Measurements from ENCODE around the gene PDE6C.

PDE6C gene

GRCh38 chr10:93594518-93594917 lies 17.8 kb upstream of the PDE6C start:
- DNase-seq (ENCODE audit: low spot score): no peak

DNA sequence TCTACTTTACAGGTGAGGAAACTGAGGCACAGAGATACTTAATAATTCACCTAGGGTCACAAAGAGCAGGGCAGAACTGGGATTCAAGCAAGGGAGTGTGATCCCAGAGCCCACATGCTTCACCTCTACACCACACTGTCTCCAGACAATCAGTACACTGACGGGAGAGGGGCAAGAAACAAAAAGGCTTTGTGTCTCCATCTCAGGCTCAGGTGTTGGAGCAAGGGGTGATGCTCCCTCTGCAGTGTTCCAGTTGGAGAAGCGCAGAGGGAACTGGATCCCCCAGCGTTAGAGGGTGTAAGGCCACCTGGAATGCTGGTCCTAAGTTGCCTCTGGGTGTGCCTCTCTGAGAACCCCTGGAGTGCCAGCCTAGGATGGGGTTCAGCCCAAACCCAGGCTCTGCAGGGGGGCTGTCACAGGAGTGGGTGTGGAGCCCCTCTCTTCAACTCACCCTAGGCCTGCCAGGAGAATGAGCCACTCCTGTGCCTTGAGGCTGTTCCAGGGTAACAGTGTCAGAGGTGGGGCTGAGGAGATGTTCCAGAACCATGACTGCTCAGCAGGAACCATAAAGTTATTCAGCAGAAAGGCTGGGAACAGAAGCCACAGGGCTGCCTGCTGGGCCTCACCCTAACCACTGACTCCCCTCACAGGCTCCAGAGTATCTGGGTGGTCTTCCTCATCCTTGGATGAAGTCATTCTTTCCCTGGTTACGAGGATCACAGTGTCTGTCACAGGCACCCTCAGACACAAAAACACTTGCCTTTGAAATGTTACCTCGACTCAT lies 16.8 kb upstream of the PDE6C start:
- no peak for DNase-seq (ENCODE audit: low spot score)

DNA sequence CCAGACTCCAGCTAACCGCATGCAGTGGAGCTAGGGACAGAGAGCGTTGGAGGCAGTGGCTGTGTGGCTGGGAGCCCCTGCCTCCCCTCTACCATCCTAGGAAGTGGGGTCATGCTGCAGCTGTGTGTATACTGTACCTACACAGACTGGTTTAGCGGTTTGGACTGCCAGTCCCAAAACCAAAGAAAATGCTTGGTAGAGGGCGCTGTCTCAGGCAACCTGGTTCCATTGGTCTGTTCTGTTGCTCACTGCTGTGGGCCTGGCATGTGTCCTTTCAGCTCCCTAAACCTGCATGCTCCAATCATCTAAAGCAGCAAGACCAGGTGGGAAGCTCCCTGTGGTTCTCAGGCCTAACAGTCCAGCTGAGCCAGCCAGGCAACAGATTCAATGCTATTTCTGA lies 15.8 kb upstream of the PDE6C start:
- no peak for DNase-seq (ENCODE audit: low spot score)

DNA sequence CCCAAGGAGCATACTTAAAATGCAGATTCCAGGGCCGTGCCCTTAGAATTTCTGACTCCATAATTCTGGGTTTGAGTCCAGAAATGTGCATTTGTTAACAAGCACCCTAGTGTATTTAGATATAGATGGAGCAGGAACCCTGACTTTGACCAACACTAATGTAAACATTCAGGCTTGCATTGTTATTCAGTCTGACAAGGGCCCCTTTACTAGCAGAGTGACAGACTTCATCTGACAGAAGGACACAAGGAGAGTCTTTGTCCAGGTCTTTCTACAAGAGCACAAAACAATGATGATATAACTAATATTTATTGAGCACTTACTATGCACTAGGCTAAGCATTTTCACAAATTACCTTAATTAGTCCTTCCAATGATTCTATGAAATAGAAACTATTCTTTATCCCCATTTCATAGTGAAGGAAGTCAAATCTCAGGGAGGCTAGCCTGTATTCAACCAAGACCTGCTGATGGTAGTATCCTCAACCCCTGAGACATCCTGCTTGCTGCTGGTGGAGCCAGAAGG lies 15.2 kb upstream of the PDE6C start:
- no peak for DNase-seq (ENCODE audit: low spot score)

DNA sequence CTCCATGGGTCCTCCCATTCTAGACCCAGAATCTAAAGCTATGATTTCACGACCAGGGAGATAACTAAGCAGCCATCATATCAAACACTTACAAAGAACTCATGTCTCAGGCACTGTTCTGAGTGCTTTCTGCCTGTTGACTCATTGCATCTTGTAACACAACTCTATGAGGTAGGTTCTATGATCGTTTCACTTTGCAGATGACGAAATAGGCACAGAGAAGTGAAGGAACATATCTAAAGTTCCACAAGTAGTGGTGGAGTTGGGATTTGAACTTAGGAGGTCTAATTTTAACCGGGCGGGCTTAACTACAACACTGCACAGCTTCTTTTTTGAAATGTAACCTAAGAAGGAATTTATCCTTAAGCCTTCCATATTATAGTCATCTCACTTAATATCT lies 14.2 kb upstream of the PDE6C start:
- no peak for DNase-seq (ENCODE audit: low spot score)

DNA sequence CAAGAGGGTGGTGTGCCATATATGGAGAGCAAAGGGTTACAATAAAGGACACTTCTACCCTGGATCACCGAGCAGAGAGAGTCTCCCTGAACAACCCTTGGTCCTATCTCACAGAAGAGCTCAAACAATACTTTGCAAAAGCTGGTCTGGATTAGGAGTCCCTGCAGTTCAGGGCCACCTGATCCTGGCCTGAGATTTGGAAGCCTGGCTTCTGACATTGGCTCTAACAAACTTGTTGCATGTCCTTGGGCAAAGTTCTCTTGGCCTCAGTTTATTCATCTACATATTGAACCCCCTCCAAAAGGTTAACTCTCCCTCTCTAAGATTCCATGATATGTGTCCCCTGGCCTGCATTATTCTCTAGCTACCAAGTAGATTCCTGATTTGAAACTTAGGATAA lies 13.0 kb upstream of the PDE6C start:
- DNase-seq (ENCODE audit: low spot score): no peak

DNA sequence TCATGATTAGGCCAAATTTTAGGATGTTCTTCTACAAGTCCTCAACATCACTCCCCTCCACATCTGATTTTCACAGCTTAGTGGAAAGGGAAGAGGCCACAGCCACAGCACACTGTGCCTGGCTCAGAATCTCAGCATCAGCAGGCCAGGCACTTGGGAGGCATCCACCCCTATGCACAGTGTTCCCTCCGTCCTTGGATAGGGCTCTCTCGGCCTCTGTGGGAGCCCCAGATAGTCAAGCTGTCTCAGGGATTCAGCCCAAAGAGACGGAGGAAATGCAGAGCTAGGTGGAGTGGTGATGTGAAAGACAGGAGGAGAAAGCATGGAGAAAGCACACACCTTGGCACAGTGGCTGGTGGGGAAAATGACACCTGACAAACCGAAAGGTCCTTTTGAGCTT lies 12.6 kb upstream of the PDE6C start:
- DNase-seq (ENCODE audit: low spot score): no peak

GRCh38 chr10:93600446-93601145 lies 11.7 kb upstream of the PDE6C start:
- no peak for DNase-seq (ENCODE audit: low spot score)

GRCh38 chr10:93601146-93601773 lies 11.1 kb upstream of the PDE6C start, which contains the start of gene RBP4:
TSS of gene RBP4 (minus strand) at chr10:93601235. CDS start at chr10:93601028, 207 bp downstream.
- no peak for DNase-seq (ENCODE audit: low spot score)

DNA sequence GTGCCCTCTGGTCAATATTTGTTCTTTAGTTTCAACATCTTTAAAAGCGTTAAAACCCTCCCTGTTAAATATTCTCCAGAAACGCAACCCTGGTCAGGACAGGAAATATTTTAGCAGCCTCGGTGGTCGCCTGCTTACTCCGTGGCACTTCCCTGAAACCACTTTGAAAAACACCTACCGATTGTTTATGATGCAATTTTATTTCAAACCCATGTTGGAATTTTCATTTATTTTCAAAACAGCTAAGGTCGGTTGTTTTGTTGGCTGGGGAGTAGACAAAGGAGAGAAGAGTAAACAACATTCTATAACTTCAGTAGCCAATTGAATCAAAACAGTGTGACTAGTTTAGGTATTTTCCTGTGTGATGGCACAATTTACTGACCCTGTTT lies 10.6 kb upstream of the PDE6C start:
- DNase-seq (ENCODE audit: low spot score): no peak

- no peak for DNase-seq (ENCODE audit: low spot score)
Observed at GRCh38 chr10:93603023-93603422, 9.3 kb upstream of the PDE6C start.

DNA sequence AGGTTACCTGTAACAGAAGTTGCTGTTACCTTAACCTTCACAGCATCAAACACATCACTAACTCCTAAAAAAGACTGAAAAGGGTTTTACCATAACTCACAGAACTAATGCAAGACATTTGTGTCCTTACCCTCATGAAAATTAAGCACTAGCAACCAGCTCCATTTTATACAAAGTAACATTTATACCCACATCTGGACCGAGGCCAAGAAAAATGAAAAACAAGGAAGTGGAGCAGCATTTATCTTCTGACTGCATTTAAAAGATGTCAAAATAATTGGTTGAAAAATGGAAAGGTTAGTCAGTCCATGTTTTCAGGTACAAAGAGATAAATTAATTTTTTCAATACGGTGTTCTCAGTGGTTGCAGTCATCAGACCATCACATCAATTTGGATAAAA lies 8.2 kb upstream of the PDE6C start:
- no peak for DNase-seq (ENCODE audit: low spot score)

DNA sequence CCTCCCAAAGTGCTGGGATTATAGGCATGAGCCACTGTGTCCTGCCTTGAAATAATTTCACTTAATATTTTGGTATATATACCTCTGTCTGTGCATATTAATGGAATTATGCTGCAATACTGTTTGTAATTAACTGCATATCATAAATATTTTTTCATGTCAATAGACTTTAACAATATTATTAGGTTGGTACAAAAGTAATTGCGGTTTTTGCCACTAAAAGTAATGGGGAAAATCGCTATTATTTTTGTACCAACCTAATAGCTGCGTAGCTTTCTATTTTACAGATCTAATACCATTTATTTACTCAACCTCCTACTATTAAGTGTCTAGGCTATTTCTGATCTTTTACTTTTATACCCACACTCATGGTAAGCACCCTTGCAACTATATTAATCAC lies 3.9 kb upstream of the PDE6C start:
- DNase-seq (ENCODE audit: low spot score): no peak

DNA sequence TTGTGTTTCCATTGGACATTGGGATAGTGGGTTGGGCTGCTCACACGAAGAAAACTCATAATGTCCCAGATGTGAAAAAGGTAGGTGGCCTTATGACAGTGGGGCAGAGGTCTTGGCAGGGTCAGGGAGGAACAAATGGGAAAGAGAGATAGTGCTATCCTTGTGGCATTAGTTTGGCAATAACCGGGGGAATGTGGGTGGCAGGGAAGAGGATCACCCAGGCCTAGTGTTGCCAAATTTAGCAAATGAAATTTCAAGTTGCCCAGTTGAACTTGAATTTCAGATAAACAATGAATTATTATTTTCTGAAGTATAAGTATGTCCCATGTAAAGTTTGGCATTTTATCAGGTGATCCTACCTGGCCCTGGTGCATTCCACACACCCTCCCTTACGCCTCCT lies 789 bp downstream of the PDE6C start:
- no peak for DNase-seq (ENCODE audit: low spot score)

DNA sequence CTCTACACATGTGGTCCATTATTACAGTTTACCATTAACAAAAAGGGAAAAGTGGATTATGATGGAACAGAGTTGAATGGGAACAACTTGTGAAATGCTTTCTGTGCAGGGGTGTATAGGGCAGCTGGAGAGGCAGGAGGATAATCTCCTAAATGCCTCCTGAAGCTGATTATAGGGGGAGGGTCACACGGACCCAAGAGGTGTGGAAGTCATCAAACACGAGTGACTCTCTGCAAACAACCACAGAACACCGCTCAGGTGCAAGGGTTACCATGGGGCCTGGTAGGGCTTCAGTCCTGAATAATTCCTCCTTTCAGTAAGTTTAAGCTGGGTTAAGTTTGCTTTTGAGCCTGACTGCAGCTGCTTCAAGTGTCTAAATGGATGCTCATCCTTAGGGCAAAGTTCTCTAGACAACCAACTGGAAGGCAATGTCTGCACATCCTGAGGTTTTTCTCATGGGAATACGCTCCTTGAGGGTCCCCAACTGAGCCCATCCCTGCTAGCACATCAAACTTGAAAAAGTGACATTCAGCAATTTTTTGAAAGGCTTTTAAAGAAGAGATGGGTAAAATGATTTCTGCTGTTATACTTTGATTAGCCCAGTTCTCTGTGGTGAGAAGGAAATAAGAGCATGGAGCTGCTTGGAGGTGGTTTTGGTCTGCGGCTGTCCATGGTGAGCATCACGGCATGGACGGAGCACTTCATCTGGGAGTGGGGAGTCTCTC lies 1.9 kb downstream of the PDE6C start:
- DNase-seq (ENCODE audit: low spot score): no peak

- DNase-seq (ENCODE audit: low spot score): no peak
Observed at GRCh38 chr10:93615576-93616235, 3.4 kb downstream of the PDE6C start.

GRCh38 chr10:93620925-93621324 lies 8.6 kb downstream of the PDE6C start:
- DNase-seq (ENCODE audit: low spot score): no peak

- no peak for DNase-seq (ENCODE audit: low spot score)
Observed at GRCh38 chr10:93622942-93623341, 10.6 kb downstream of the PDE6C start.

DNA sequence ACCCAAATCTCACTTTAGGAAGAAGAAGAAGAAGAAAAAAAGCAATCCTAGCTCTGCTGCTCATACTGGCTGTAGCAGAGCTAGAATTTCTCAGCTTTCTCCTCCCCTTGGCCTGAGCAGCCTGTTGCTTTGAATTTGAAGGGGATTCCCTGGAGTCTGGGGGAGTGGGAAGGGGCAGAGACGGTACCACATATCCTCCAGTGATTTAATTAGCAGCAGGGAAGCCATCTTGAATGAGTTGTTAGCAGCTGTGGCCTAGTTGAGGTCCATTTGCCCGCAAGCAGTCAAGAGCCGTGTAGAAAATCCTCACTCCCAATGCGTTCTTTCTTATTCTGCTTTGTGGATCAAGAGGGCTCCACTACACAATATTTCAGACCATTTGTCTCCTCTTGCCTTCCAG lies 16.5 kb downstream of the PDE6C start:
- DNase-seq (ENCODE audit: low spot score): no peak

- no peak for DNase-seq (ENCODE audit: low spot score)
Observed at GRCh38 chr10:93629647-93630305, 17.4 kb downstream of the PDE6C start.
